Measurements from ENCODE around the gene CR2. TPM values are rescaled to one million over a fixed set of nuclear protein-coding genes. Genes with fewer than 3 reads are reported as not detected.
"Not testable (repeated sequence)": the region's sequence is repeated elsewhere in the genome, so short reads cannot be mapped to it uniquely, and the experiment has no call there.

Gene CR2
- total RNA-seq, 1 donor from 2014 or later = not detected

- not testable (repeated sequence) for H3K4me1 Mint-ChIP-seq (ENCODE audit: unreplicated experiment)
Observed at GRCh38 chr1:207525239-207525638, 71.1 kb downstream of the CR2 start.

GRCh38 chr1:207528401-207528800, 74.3 kb downstream of the CR2 start:
- not testable (repeated sequence) for H3K36me3 Mint-ChIP-seq (ENCODE audit: low read depth, unreplicated experiment); DNase-seq (ENCODE audit: low spot score); H3K27ac Mint-ChIP-seq (ENCODE audit: unreplicated experiment); H3K27me3 Mint-ChIP-seq (ENCODE audit: unreplicated experiment); H3K4me3 Mint-ChIP-seq (ENCODE audit: unreplicated experiment); H3K4me1 Mint-ChIP-seq (ENCODE audit: unreplicated experiment); H3K9me3 Mint-ChIP-seq (ENCODE audit: unreplicated experiment)

More at GRCh38 chr1:207525239-207525638, 71.1 kb downstream of the CR2 start:
- not testable (repeated sequence) for H3K4me3 Mint-ChIP-seq (ENCODE audit: unreplicated experiment); H3K36me3 Mint-ChIP-seq (ENCODE audit: low read depth, unreplicated experiment); H3K27ac Mint-ChIP-seq (ENCODE audit: unreplicated experiment); DNase-seq (ENCODE audit: low spot score); H3K9me3 Mint-ChIP-seq (ENCODE audit: unreplicated experiment); H3K27me3 Mint-ChIP-seq (ENCODE audit: unreplicated experiment)

GRCh38 chr1:207536263-207536662, 82.1 kb downstream of the CR2 start:
- not testable (repeated sequence) for H3K36me3 Mint-ChIP-seq (ENCODE audit: low read depth, unreplicated experiment); H3K27ac Mint-ChIP-seq (ENCODE audit: unreplicated experiment); H3K9me3 Mint-ChIP-seq (ENCODE audit: unreplicated experiment); H3K4me1 Mint-ChIP-seq (ENCODE audit: unreplicated experiment); H3K4me3 Mint-ChIP-seq (ENCODE audit: unreplicated experiment); DNase-seq (ENCODE audit: low spot score); H3K27me3 Mint-ChIP-seq (ENCODE audit: unreplicated experiment)

Other genes with a start within 250 kb of the CR2 start
- 16.0 TPM for gene CD55, start 132.7 kb upstream of the CR2 start, total RNA-seq (ENCODE audit: unreplicated experiment)
- 0.51 TPM for gene CR1, start 41.8 kb downstream of the CR2 start, total RNA-seq (ENCODE audit: unreplicated experiment)
- 48.0 TPM for gene CR1L, start 190.8 kb downstream of the CR2 start, total RNA-seq (ENCODE audit: unreplicated experiment)